MM.1S (cell line): ENCODE measurements around the gene NCOA1.

Experiments used
- CTCF ChIP-seq: fragments of 300-600 bp; sonication (generic); IDR thresholded peaks from 2 replicates; pipeline ENCODE4 v1.5.1; 2016; ENCODE audit warnings: antibody characterized with exemption, low read length, mixed read lengths
- EZH2 ChIP-seq: fragments of 300-600 bp; sonication (generic); optimal IDR thresholded peaks from 2 replicates; pipeline ENCODE3; 2017; ENCODE audit warnings: low read depth, mild to moderate bottlenecking, antibody characterized with exemption, low read length, mixed read lengths

GRCh38 chr2:24565537-24565936 is 74.5 kb downstream of the NCOA1 start:
- TF ChIP-seq EZH2 = no peak
- no peak for TF ChIP-seq CTCF
